Tibial nerve (tissue), 4 donors: ENCODE results near the gene LCE1A. TPM values are rescaled to one million over a fixed set of nuclear protein-coding genes. Genes with fewer than 3 reads are reported as not detected.

Experiments used
- DNase-seq, 2 donors: peaks; one replicate each; pipeline ENCODE4 v3.0.0-alpha.2; 2019; ENCODE audit warnings: low spot score in 2 of 2
- H3K27ac ChIP-seq, 4 donors: fragments of 200-600 bp; sonication (generic) in 3 of 4; one replicate each; pipeline ENCODE4 v1.5.1; 2017 to 2019; ENCODE audit warnings: mild to moderate bottlenecking in 1 of 4
- H3K27me3 ChIP-seq, 2 donors: fragments of 200-600 bp; sonication (generic) in 1 of 2; one replicate each; pipeline versions ENCODE4 v1.5.1 to v1.6.0; 2017 to 2019
- H3K36me3 ChIP-seq, 3 donors: fragments of 200-600 bp; sonication (generic); one replicate each; pipeline ENCODE4 v1.5.1; 2018 to 2019
- H3K4me1 ChIP-seq, 4 donors: fragments of 200-600 bp; sonication (generic) in 3 of 4; one replicate each; pipeline ENCODE4 v1.5.1; 2017 to 2019
- H3K4me3 ChIP-seq, 4 donors: fragments of 200-600 bp; sonication (generic) in 3 of 4; one replicate each; pipeline ENCODE4 v1.5.1; 2017 to 2019; ENCODE audit warnings: mild to moderate bottlenecking in 1 of 4, moderate library complexity in 1 of 4
- H3K9me3 ChIP-seq, 4 donors: fragments of 200-600 bp; sonication (generic) in 3 of 4; one replicate each; pipeline ENCODE4 v1.5.1; 2017 to 2019
- CTCF ChIP-seq, 5 experiments: fragments of 200-600 bp in 3 of 5; fragments of 450-650 bp in 2 of 5; sonication (generic) in 3 of 5; IDR thresholded peaks; one replicate each; pipeline ENCODE4 v1.5.1; 2016 to 2019; ENCODE audit warnings: antibody characterized with exemption in 5 of 5, mild to moderate bottlenecking in 3 of 5, moderate library complexity in 2 of 5
- EP300 ChIP-seq, 2 donors: sonication (generic); formaldehyde crosslinking; IDR thresholded peaks; one replicate each; pipeline ENCODE4 v1.6.1; 2017; ENCODE audit warnings: antibody characterized with exemption in 2 of 2, mild to moderate bottlenecking in 1 of 2
- POLR2A ChIP-seq, 2 donors: fragments of 450-650 bp; IDR thresholded peaks; one replicate each; pipeline ENCODE4 v1.6.1; 2017; ENCODE audit warnings: antibody characterized with exemption in 2 of 2, mild to moderate bottlenecking in 2 of 2, moderate library complexity in 2 of 2
- WGBS, 2 donors: methylation state at CpG; one replicate each; pipeline ENCODE4 v1.1.5; 2018; 5-methylcytosine and 5-hydroxymethylcytosine counted together
- total RNA-seq, 4 donors: library from RNA; depleted of rRNA; stranded (reverse); fragments of >200 nt; gene quantifications; one replicate each; pipeline ENCODE4 v1.1.0, GENCODE V29; 2016

LCE1A gene
- total RNA-seq, 4 donors from 2014 or later: not detected

DNA sequence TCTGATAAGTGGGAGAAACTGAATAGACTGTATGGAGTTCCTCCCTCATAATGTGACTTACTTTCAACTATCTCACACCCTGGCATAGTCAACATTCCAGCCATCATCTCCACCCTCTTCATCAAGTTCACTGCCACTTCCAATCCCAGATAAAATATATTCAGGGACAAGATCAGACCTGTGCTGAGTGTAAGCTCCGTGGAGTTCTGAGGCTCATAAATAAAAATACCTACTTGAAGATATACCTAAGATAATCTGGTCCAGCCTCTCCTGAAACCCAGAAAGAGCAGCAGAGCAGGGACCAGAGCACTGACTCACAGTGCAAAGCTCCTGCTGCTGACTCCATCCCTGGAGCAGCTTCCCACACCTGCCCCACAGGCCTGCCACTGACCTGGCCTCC lies 30.8 kb downstream of the LCE1A start:
- Histone ChIP-seq H3K4me1 (no peaks in the 10 kb centered on the region), H3K36me3 (no peaks in the 10 kb centered on the region), H3K9me3 (no peaks in the 10 kb centered on the region), H3K27ac (no peak overlapping the region), H3K4me3 (no peak overlapping the region), H3K27me3 (no peaks in the 10 kb centered on the region)
- no peak for DNase-seq
- 82 to 86% methylated on average over 1 of the region's 1 CpG for whole genome bisulfite sequencing, 2 donors
- TF ChIP-seq EP300 (IDR thresholded peaks at IDR 0.05) (no peak), CTCF (IDR thresholded peaks at IDR 0.05) (no peak), POLR2A (IDR thresholded peaks at IDR 0.05) (no peak)

GRCh38 chr1:152859696-152860095 lies 32.4 kb downstream of the LCE1A start, which contains the start of gene LCE7A:
TSS of gene LCE7A (plus strand) at chr1:152859996. CDS start at chr1:152860698, 702 bp downstream.
- H3K27ac ChIP-seq: no peak within 1 kb of the TSS
- DNase-seq: no peak
- no peaks in the 10 kb centered on the region for H3K27me3 ChIP-seq
- 85 to 86% methylated on average over 3 of the region's 3 CpGs for WGBS, 2 donors
- H3K4me3 ChIP-seq: no peak within 1 kb of the TSS
- H3K4me1 ChIP-seq: no peaks in the 10 kb centered on the region
- no peaks in the 10 kb centered on the region for H3K36me3 ChIP-seq
- TF ChIP-seq CTCF (IDR thresholded peaks at IDR 0.05): no peak
- TF ChIP-seq POLR2A (IDR thresholded peaks at IDR 0.05): no peak
- TF ChIP-seq EP300 (IDR thresholded peaks at IDR 0.05): no peak
- no peaks in the 10 kb centered on the region for H3K9me3 ChIP-seq

- 62 to 72% methylated on average over 3 of the region's 3 CpGs for WGBS, 2 donors
- DNase-seq: no peak
- Histone ChIP-seq H3K27me3 (no peaks in the 10 kb centered on the region), H3K4me1 (no peaks in the 10 kb centered on the region), H3K27ac (no peak overlapping the region), H3K9me3 (no peaks in the 10 kb centered on the region), H3K4me3 (no peak overlapping the region), H3K36me3 (no peaks in the 10 kb centered on the region)
- TF ChIP-seq EP300 (IDR thresholded peaks at IDR 0.05) (no peak), POLR2A (IDR thresholded peaks at IDR 0.05) (no peak), CTCF (IDR thresholded peaks at IDR 0.05) (no peak)
Observed at GRCh38 chr1:152860129-152860528, 32.9 kb downstream of the LCE1A start.

- TF ChIP-seq POLR2A (IDR thresholded peaks at IDR 0.05) (no peak), EP300 (IDR thresholded peaks at IDR 0.05) (no peak), CTCF (IDR thresholded peaks at IDR 0.05) (no peak)
- Histone ChIP-seq H3K4me1 (no peaks in the 10 kb centered on the region), H3K27me3 (no peaks in the 10 kb centered on the region), H3K4me3 (no peak overlapping the region), H3K27ac (no peak overlapping the region), H3K36me3 (no peaks in the 10 kb centered on the region), H3K9me3 (no peaks in the 10 kb centered on the region)
- no peak for DNase-seq
- 75 to 85% methylated on average over 4 of the region's 4 CpGs for WGBS, 2 donors
Observed at GRCh38 chr1:152861374-152861773, 34.1 kb downstream of the LCE1A start.

- DNase-seq: no peak
- Histone ChIP-seq H3K27ac (no peak overlapping the region), H3K36me3 (no peaks in the 10 kb centered on the region), H3K27me3 (no peaks in the 10 kb centered on the region), H3K9me3 (no peaks in the 10 kb centered on the region), H3K4me1 (no peaks in the 10 kb centered on the region), H3K4me3 (no peak overlapping the region)
- TF ChIP-seq POLR2A (IDR thresholded peaks at IDR 0.05) (no peak), CTCF (IDR thresholded peaks at IDR 0.05) (no peak), EP300 (IDR thresholded peaks at IDR 0.05) (no peak)
Observed at GRCh38 chr1:152864443-152864842, 37.2 kb downstream of the LCE1A start.
